Measurements from ENCODE around the gene CD68.
"Not testable (repeated sequence)": the region's sequence is repeated elsewhere in the genome, so short reads cannot be mapped to it uniquely, and the experiment has no call there.

Gene CD68

GRCh38 chr17:7611635-7612293 is 32.3 kb downstream of the CD68 start:
- Mint-ChIP-seq H3K9me3 (no peaks in the 10 kb centered on the region), H3K4me3 (peak overlapping the region; percentile 58), H3K36me3 (ENCODE audit: low read depth) (peaks cover 23% of the 10 kb centered on the region), H3K27me3 (no peaks in the 10 kb centered on the region), H3K27ac (no peak overlapping the region), H3K4me1 (ENCODE audit: low read depth) (peaks cover 43% of the 10 kb centered on the region)

DNA sequence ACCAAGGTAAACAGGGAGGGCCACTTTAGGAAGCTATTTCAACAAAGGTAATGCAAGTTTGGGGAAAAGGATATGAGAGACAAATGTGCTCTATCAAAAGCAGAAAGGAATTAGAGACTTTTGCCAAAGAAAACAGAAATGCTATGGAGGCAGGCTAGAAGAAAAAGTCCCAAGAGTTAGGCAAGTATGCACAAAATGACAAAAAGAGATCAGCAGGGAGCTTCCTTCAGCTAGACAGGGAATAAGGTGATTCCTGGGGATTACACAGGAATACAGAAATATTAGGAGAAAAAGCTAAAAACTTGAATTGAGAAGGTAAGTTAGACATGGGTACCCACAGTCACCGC is 32.8 kb downstream of the CD68 start:
- Mint-ChIP-seq H3K36me3 (ENCODE audit: low read depth) (peaks cover 23% of the 10 kb centered on the region), H3K27ac (peak overlapping the region; percentile 71), H3K27me3 (no peaks in the 10 kb centered on the region), H3K9me3 (no peaks in the 10 kb centered on the region), H3K4me1 (ENCODE audit: low read depth) (peaks cover 43% of the 10 kb centered on the region), H3K4me3 (peak overlapping the region; percentile 58)

DNA sequence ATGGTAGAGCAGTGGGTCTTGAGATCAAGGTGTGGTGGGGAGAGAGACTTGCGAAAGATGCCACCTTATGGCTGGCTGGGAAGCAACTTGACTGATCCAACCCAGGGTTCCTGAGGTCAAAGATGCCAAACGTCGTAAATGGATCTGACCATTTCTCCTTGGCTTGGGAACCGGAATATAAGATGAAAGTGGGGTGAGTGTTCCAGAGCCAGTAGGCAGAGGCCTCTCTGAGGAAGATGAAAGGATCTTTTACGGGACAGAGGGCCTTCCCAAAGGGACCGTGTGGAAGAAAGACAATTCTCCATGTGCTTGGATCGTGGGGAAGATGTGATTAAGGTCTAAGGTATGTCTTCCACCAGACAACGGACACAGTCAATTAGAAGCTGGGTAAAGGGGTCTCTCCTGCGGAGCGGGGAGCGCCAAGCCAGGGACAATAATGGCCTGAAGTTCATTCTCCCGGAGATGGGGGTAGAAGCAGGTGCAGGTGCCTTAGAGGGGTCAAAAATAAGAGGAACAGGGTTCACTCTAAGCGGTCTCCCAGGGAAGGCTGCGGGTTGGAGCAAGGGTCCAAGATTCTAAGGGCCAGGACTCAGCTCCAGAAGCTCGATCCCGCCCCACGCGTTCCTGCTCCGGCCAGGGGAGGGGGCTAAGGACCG is 34.5 kb downstream of the CD68 start:
- peaks cover 23% of the 10 kb centered on the region for H3K36me3 Mint-ChIP-seq (ENCODE audit: low read depth)
- H3K4me1 Mint-ChIP-seq (ENCODE audit: low read depth) = peaks cover 43% of the 10 kb centered on the region
- peak overlapping the region; percentile 91 for H3K4me3 Mint-ChIP-seq
- no peaks in the 10 kb centered on the region for H3K27me3 Mint-ChIP-seq
- H3K9me3 Mint-ChIP-seq = no peaks in the 10 kb centered on the region
- H3K27ac Mint-ChIP-seq = peak overlapping the region; percentile 83

- no peaks in the 10 kb centered on the region for H3K27me3 Mint-ChIP-seq
- peak within 1 kb of the TSS; percentile 91 for H3K4me3 Mint-ChIP-seq
- H3K27ac Mint-ChIP-seq = peak within 1 kb of the TSS; percentile 86
- H3K9me3 Mint-ChIP-seq = no peaks in the 10 kb centered on the region
- peaks cover 18% of the 10 kb centered on the region for H3K36me3 Mint-ChIP-seq (ENCODE audit: low read depth)
- peaks cover 43% of the 10 kb centered on the region for H3K4me1 Mint-ChIP-seq (ENCODE audit: low read depth)
Observed at GRCh38 chr17:7614425-7615264, 35.2 kb downstream of the CD68 start, which contains the start of gene FXR2. TSS of gene FXR2 (minus strand) at chr17:7614897. CDS start at chr17:7614532, 365 bp downstream.

GRCh38 chr17:7615265-7615747 is 35.9 kb downstream of the CD68 start:
- Mint-ChIP-seq H3K9me3 (no peaks in the 10 kb centered on the region), H3K27ac (peak overlapping the region; percentile 86), H3K36me3 (ENCODE audit: low read depth) (peaks cover 16% of the 10 kb centered on the region), H3K27me3 (no peaks in the 10 kb centered on the region), H3K4me3 (peak overlapping the region; percentile 83), H3K4me1 (ENCODE audit: low read depth) (peaks cover 41% of the 10 kb centered on the region)

GRCh38 chr17:7618608-7619007 is 39.2 kb downstream of the CD68 start:
- Mint-ChIP-seq H3K27ac (no peak overlapping the region), H3K4me1 (ENCODE audit: low read depth) (peaks cover 10% of the 10 kb centered on the region), H3K4me3 (no peak overlapping the region), H3K36me3 (ENCODE audit: low read depth) (no peaks in the 10 kb centered on the region), H3K9me3 (no peaks in the 10 kb centered on the region), H3K27me3 (no peaks in the 10 kb centered on the region)

DNA sequence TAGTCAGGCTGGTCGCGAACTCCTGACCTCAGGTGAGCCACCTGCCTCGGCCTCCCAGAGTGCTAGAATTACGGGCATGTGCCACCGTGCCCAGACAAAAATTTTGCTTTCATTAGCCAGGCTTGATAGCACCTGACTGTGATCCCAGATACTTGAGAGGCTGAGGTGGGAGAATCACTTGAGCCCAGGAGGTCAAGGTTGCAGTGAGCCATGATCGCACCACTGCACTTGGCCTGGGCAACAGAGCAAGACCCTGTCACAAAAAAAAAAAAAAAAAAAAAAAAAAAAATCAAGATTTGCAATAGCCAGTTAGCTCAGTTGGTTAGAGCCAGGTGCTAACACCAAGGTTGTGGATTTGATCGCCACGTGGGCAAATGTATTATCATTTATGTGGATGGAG is 41.4 kb downstream of the CD68 start:
- Mint-ChIP-seq H3K36me3 (ENCODE audit: low read depth) (no peaks in the 10 kb centered on the region), H3K27ac (no peak overlapping the region), H3K27me3 (no peaks in the 10 kb centered on the region), H3K4me1 (ENCODE audit: low read depth) (no peaks in the 10 kb centered on the region), H3K9me3 (no peaks in the 10 kb centered on the region), H3K4me3 (no peak overlapping the region)

DNA sequence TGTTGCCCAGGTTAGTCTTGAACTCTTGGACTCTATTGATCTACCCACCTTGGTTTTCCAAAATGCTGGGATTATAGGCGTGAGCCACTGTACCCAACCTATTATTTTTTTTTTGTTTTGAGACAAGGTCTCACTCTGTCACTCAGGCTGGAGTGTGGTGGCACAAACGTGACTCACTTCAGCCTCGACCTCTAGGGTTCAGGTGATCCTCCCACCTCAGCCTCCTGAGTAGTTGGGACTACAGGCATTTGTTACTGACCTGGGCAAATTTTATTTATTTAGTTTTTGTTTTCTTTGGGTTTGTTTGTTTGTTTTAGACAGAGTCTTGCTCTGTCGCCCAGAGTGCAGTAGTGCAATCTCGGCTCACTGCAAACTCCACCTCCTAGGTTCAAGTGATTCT is 44.2 kb downstream of the CD68 start:
- no peaks in the 10 kb centered on the region for H3K9me3 Mint-ChIP-seq
- H3K4me3 Mint-ChIP-seq = no peak overlapping the region
- peaks cover 10% of the 10 kb centered on the region for H3K4me1 Mint-ChIP-seq (ENCODE audit: low read depth)
- H3K27ac Mint-ChIP-seq = no peak overlapping the region
- H3K36me3 Mint-ChIP-seq (ENCODE audit: low read depth) = no peaks in the 10 kb centered on the region
- H3K27me3 Mint-ChIP-seq = no peaks in the 10 kb centered on the region

DNA sequence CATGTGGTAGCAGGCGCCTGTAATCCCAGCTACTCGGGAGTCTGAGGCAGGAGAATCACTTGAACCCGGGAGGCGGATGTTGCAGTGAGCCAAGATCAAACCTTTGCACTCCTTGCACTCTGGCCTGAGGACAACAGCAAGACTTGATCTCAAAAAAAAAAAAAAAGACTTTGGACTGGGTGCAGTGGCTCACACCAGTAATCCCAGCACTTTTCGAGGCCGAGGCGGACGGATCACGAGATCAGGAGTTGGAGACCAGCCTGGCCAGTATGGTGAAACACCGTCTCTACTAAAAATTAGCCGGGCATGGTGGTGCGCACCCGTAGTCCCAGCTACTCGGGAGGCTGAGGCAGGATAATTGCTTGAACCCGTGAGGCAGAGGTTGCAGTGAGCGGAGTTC is 46.3 kb downstream of the CD68 start:
- H3K27me3 Mint-ChIP-seq; H3K36me3 Mint-ChIP-seq (ENCODE audit: low read depth); H3K9me3 Mint-ChIP-seq; H3K27ac Mint-ChIP-seq; H3K4me1 Mint-ChIP-seq (ENCODE audit: low read depth); H3K4me3 Mint-ChIP-seq: not testable (repeated sequence)

DNA sequence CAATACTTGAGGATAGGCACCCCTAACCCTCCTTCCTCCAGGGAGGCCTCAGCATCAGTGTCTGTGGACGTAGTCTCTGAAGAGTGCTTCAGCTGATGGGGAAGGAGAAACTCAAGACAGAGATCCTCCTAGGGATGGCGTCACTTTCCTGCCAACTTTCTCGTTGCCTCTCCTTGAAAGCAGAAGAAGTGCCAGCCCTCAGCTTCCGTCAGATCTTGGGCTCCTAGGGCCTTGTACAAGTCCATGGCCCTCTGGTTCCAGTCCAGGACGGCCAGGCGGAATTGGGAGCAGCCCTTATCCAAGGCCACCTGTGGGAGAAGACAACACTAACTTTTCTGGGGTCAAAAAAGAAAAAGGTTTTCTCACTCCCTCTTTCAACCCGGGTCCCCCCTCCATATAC is 46.9 kb downstream of the CD68 start:
- Mint-ChIP-seq H3K4me3 (peak overlapping the region; percentile 85), H3K27me3 (no peaks in the 10 kb centered on the region), H3K36me3 (ENCODE audit: low read depth) (no peaks in the 10 kb centered on the region)

GRCh38 chr17:7626956-7627249 is 47.5 kb downstream of the CD68 start:
- Mint-ChIP-seq H3K4me3 (peak overlapping the region; percentile 85), H3K36me3 (ENCODE audit: low read depth) (no peaks in the 10 kb centered on the region), H3K9me3 (no peaks in the 10 kb centered on the region), H3K4me1 (ENCODE audit: low read depth) (peaks cover 10% of the 10 kb centered on the region), H3K27me3 (no peaks in the 10 kb centered on the region), H3K27ac (peak overlapping the region; percentile 61)

More for the DNA sequence above, 46.9 kb downstream of the CD68 start:
- Mint-ChIP-seq H3K9me3 (no peaks in the 10 kb centered on the region), H3K27ac (no peak overlapping the region), H3K4me1 (ENCODE audit: low read depth) (peaks cover 10% of the 10 kb centered on the region)

GRCh38 chr17:7627250-7628121 is 48.0 kb downstream of the CD68 start, which contains the start of gene SAT2:
TSS of gene SAT2 (minus strand) at chr17:7627821. CDS start at chr17:7627635, 186 bp downstream.
- Mint-ChIP-seq H3K36me3 (ENCODE audit: low read depth) (no peaks in the 10 kb centered on the region), H3K27me3 (no peaks in the 10 kb centered on the region), H3K4me1 (ENCODE audit: low read depth) (peaks cover 10% of the 10 kb centered on the region), H3K4me3 (peak within 1 kb of the TSS; percentile 85), H3K27ac (peak within 1 kb of the TSS; percentile 61), H3K9me3 (no peaks in the 10 kb centered on the region)

- Mint-ChIP-seq H3K4me1 (ENCODE audit: low read depth) (peaks cover 10% of the 10 kb centered on the region), H3K27ac (no peak within 1 kb of the TSS), H3K9me3 (no peaks in the 10 kb centered on the region), H3K36me3 (ENCODE audit: low read depth) (no peaks in the 10 kb centered on the region), H3K4me3 (no peak within 1 kb of the TSS), H3K27me3 (no peaks in the 10 kb centered on the region)
Observed at GRCh38 chr17:7629939-7630571, 50.6 kb downstream of the CD68 start, which contains the start of gene SHBG. TSS of gene SHBG (plus strand) at chr17:7630135. CDS start at chr17:7630173, 38 bp downstream.

Measured in stimulated activated naive CD8-positive, alpha-beta T cell treated with anti-CD3 and anti-CD28 coated beads, Interleukin-15, Interleukin-2, amounts not matched to agents 100 ng/mL and 50 ng/mL, for 24 hours (primary cell).